OCI-LY1 (cell line): ENCODE data around the gene CDK17.

Source experiments
- H2AFZ ChIP-seq: fragments of 200-600 bp; sonication (generic), shearing (Covaris generic); 2 replicates; pipeline ENCODE4 v1.6.0; 2014; ENCODE audit warnings: antibody characterized with exemption, mild to moderate bottlenecking, low read length
- H3F3A ChIP-seq: fragments of 200-600 bp; sonication (generic), shearing (Covaris generic); 2 replicates; pipeline ENCODE4 v1.6.0; 2014; ENCODE audit warnings: mild to moderate bottlenecking, antibody characterized with exemption, low read length, moderate library complexity; ENCODE audit not compliant: insufficient read depth
- H3K27ac ChIP-seq: fragments of 200-600 bp; sonication (generic); 2 replicates; pipeline ENCODE4 v1.5.1; 2014; ENCODE audit warnings: low read length, mixed run types, mild to moderate bottlenecking, low read depth; ENCODE audit not compliant: poor library complexity, severe bottlenecking
- H3K27me3 ChIP-seq: fragments of 200-600 bp; sonication (generic); 2 replicates; pipeline ENCODE4 v1.6.0; 2014; ENCODE audit warnings: antibody characterized with exemption, mild to moderate bottlenecking, low read length, moderate library complexity; ENCODE audit not compliant: insufficient read depth
- H3K36me3 ChIP-seq: fragments of 200-600 bp; sonication (generic); 2 replicates; pipeline ENCODE4 v1.6.1; 2014; ENCODE audit warnings: mild to moderate bottlenecking, antibody characterized with exemption, low read length, moderate library complexity, mixed read lengths; ENCODE audit not compliant: insufficient read depth
- H3K4me1 ChIP-seq: fragments of 200-600 bp; sonication (generic); 2 replicates; pipeline ENCODE4 v1.5.1; 2014; ENCODE audit warnings: mild to moderate bottlenecking, low read length, moderate library complexity; ENCODE audit not compliant: insufficient read depth, severe bottlenecking
- H3K4me2 ChIP-seq: fragments of 200-600 bp; sonication (generic), shearing (Covaris generic); 2 replicates; pipeline ENCODE4 v1.6.1; 2014; ENCODE audit warnings: low read length
- H3K4me3 ChIP-seq: fragments of 200-600 bp; sonication (generic); 2 replicates; pipeline ENCODE4 v1.5.1; 2014; ENCODE audit warnings: low read length, low read depth, mild to moderate bottlenecking, mixed read lengths; ENCODE audit not compliant: poor library complexity, severe bottlenecking
- H3K79me2 ChIP-seq: fragments of 200-600 bp; shearing (Covaris generic); 2 replicates; pipeline ENCODE4 v1.6.1; 2016; ENCODE audit warnings: mixed run types, low read length, mixed read lengths; ENCODE audit not compliant: insufficient read depth
- H3K9ac ChIP-seq: fragments of 200-600 bp; sonication (generic), shearing (Covaris generic); 2 replicates; pipeline ENCODE4 v1.6.1; 2014; ENCODE audit warnings: mild to moderate bottlenecking, low read length, mixed read lengths
- H3K9me2 ChIP-seq: fragments of 200-600 bp; sonication (generic), shearing (Covaris generic); 2 replicates; pipeline ENCODE4 v1.6.1; 2014; ENCODE audit warnings: low read depth, mild to moderate bottlenecking, low read length, mixed read lengths
- H3K9me3 ChIP-seq: fragments of 200-600 bp; shearing (Covaris generic); 2 replicates; pipeline ENCODE4 v1.6.1; 2014; ENCODE audit warnings: low read length, mixed read lengths
- H4K20me1 ChIP-seq: fragments of 200-600 bp; sonication (generic), shearing (Covaris generic); 2 replicates; pipeline ENCODE4 v1.6.0; 2016; ENCODE audit warnings: mild to moderate bottlenecking, low read length; ENCODE audit not compliant: insufficient read depth
- EZH2 ChIP-seq: fragments of 200-600 bp; sonication (generic), shearing (Covaris generic); IDR thresholded peaks from 2 replicates; pipeline ENCODE4 v1.8.0; 2017; ENCODE audit warnings: borderline replicate concordance, mixed run types, mild to moderate bottlenecking, antibody characterized with exemption, low read length, moderate library complexity, mixed read lengths
- TF ChIP-seq, protein P1 (sequence below): fragments of 200-600 bp; sonication (generic), shearing (Covaris generic); IDR thresholded peaks from 2 replicates; pipeline ENCODE4 v1.5.1; 2017; ENCODE audit warnings: mild to moderate bottlenecking, antibody characterized with exemption, low read length, moderate library complexity, mixed read lengths

CDK17 gene

DNA sequence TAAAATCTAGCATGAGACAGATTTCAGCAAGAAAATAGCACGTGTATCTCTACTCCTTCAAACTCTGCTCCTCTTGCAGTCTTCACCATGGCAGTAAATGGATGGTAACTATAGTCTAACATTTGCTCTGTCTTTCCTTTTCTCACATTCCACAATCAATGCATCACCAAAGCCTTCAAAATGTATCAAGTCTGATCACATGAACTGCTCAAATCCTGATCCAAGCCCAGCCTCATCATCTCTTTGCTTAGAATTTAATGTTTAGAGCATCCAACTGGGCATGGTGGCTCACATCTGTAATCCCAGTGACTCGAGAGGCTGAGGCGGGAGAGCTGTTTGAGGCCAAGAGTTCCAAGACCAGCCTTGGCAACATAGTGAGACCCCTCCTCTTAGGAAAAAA lies 45.9 kb downstream of the CDK17 start:
- Histone ChIP-seq H3K9ac (no peak overlapping the region), H3K79me2 (peaks cover 89% of the 10 kb centered on the region), H3K27ac (no peak overlapping the region), H3K27me3 (no peaks in the 10 kb centered on the region), H3K4me2 (no peak overlapping the region), H3K9me3 (peaks cover 7% of the 10 kb centered on the region; the same call in 1 of the 2 replicates), H3K4me1 (peaks cover 27% of the 10 kb centered on the region), H4K20me1 (no peaks in the 10 kb centered on the region; the same call in 1 of the 2 replicates), H3K9me2 (no peaks in the 10 kb centered on the region), H3K4me3 (no peak overlapping the region), H3K36me3 (no peaks in the 10 kb centered on the region), H3F3A (no peaks in the 10 kb centered on the region), H2AFZ (no peak overlapping the region)
- TF ChIP-seq EZH2 = no peak
- TF ChIP-seq, protein P1, sequence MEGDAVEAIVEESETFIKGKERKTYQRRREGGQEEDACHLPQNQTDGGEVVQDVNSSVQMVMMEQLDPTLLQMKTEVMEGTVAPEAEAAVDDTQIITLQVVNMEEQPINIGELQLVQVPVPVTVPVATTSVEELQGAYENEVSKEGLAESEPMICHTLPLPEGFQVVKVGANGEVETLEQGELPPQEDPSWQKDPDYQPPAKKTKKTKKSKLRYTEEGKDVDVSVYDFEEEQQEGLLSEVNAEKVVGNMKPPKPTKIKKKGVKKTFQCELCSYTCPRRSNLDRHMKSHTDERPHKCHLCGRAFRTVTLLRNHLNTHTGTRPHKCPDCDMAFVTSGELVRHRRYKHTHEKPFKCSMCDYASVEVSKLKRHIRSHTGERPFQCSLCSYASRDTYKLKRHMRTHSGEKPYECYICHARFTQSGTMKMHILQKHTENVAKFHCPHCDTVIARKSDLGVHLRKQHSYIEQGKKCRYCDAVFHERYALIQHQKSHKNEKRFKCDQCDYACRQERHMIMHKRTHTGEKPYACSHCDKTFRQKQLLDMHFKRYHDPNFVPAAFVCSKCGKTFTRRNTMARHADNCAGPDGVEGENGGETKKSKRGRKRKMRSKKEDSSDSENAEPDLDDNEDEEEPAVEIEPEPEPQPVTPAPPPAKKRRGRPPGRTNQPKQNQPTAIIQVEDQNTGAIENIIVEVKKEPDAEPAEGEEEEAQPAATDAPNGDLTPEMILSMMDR = no peak

- H3K27me3 ChIP-seq = no peaks in the 10 kb centered on the region
- no peak overlapping the region for H2AFZ ChIP-seq
- H3K79me2 ChIP-seq = peaks cover 95% of the 10 kb centered on the region
- no peak overlapping the region for H3K27ac ChIP-seq
- H3F3A ChIP-seq = no peaks in the 10 kb centered on the region
- no peak overlapping the region for H3K4me3 ChIP-seq
- no peaks in the 10 kb centered on the region for H3K36me3 ChIP-seq
- TF ChIP-seq, protein P1 = no peak
- no peak for TF ChIP-seq EZH2
- H3K9ac ChIP-seq = no peak overlapping the region
- peaks cover 27% of the 10 kb centered on the region for H3K4me1 ChIP-seq
- no peaks in the 10 kb centered on the region for H3K9me2 ChIP-seq
- H3K4me2 ChIP-seq = no peak overlapping the region
- peaks cover 7% of the 10 kb centered on the region; the same call in 1 of the 2 replicates for H3K9me3 ChIP-seq
- H4K20me1 ChIP-seq = no peaks in the 10 kb centered on the region
Observed at GRCh38 chr12:96352161-96352835, 47.9 kb downstream of the CDK17 start.

- H3F3A ChIP-seq = no peaks in the 10 kb centered on the region
- H3K4me3 ChIP-seq = no peak overlapping the region
- H3K9me3 ChIP-seq = peaks cover 7% of the 10 kb centered on the region; the same call in 1 of the 2 replicates
- no peaks in the 10 kb centered on the region for H4K20me1 ChIP-seq
- H3K9ac ChIP-seq = no peak overlapping the region
- H3K79me2 ChIP-seq = peaks cover 89% of the 10 kb centered on the region
- H3K27ac ChIP-seq = no peak overlapping the region
- no peak overlapping the region for H3K4me2 ChIP-seq
- H2AFZ ChIP-seq = no peak overlapping the region
- H3K9me2 ChIP-seq = no peaks in the 10 kb centered on the region
- H3K36me3 ChIP-seq = peaks cover 6% of the 10 kb centered on the region; the same call in 1 of the 2 replicates
- no peak for TF ChIP-seq EZH2
- TF ChIP-seq, protein P1 = no peak
- no peaks in the 10 kb centered on the region for H3K27me3 ChIP-seq
- peaks cover 27% of the 10 kb centered on the region for H3K4me1 ChIP-seq
Observed at GRCh38 chr12:96350982-96351381, 49.3 kb downstream of the CDK17 start.
